ENCODE measurements around the gene SEMA3F.

SEMA3F gene

DNA sequence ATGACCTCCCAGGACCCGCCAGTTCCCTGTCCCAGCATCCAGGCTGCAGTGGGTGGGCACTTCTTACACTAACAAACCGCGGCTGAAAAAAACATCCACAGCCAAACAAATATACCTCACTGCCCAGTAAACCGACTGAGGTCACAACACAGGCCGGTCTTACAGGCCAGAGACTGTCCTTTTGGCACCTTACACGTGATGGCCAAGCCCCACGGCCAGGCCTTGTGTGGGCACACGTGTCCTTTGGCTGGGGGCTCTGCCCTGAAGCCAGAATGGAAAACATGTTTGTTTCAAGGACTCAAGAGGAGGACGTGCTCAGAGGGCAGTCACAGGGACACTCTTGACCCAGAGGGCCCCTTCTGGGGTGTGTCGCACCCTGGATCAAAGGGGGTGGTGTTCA is 59.7 kb downstream of the SEMA3F start:
- TF ChIP-seq EZH2phosphoT487 (IDR thresholded peaks at IDR 0.05; ENCODE audit: low read depth) (no peak), CTCF (IDR thresholded peaks at IDR 0.05; ENCODE audit: low read depth, low read length) (no peak)
- Histone ChIP-seq H3K27ac (ENCODE audit: low read length) (no peak overlapping the region), H3K27me3 (ENCODE audit: low read depth, low read length) (peaks cover 5% of the 10 kb centered on the region), H3K9me3 (ENCODE audit: insufficient read depth, low read length) (no peaks in the 10 kb centered on the region), H3K4me2 (ENCODE audit: low read length) (no peak overlapping the region), H2AFZ (ENCODE audit: low read depth, low read length) (no peak overlapping the region), H3K4me1 (ENCODE audit: low read length) (no peaks in the 10 kb centered on the region), H3K79me2 (ENCODE audit: low read length) (no peaks in the 10 kb centered on the region), H3K9ac (ENCODE audit: low read length) (no peak overlapping the region), H3K36me3 (replicated peaks; ENCODE audit: low read depth, low read length) (no peaks in the 10 kb centered on the region), H3K4me3 (ENCODE audit: low read length) (no peak overlapping the region), H4K20me1 (ENCODE audit: insufficient read depth, low read length) (no peaks in the 10 kb centered on the region)

- Histone ChIP-seq H3K27me3 (ENCODE audit: low read depth, low read length) (peaks cover 5% of the 10 kb centered on the region), H3K4me2 (ENCODE audit: low read length) (no peak overlapping the region), H3K4me1 (ENCODE audit: low read length) (no peaks in the 10 kb centered on the region), H3K27ac (ENCODE audit: low read length) (no peak overlapping the region), H4K20me1 (ENCODE audit: insufficient read depth, low read length) (no peaks in the 10 kb centered on the region), H3K9me3 (ENCODE audit: insufficient read depth, low read length) (no peaks in the 10 kb centered on the region), H3K4me3 (ENCODE audit: low read length) (no peak overlapping the region), H2AFZ (ENCODE audit: low read depth, low read length) (no peak overlapping the region), H3K36me3 (replicated peaks; ENCODE audit: low read depth, low read length) (no peaks in the 10 kb centered on the region), H3K9ac (ENCODE audit: low read length) (no peak overlapping the region), H3K79me2 (ENCODE audit: low read length) (no peaks in the 10 kb centered on the region)
- no peak for TF ChIP-seq CTCF (IDR thresholded peaks at IDR 0.05; ENCODE audit: low read depth, low read length)
- no peak for TF ChIP-seq EZH2phosphoT487 (IDR thresholded peaks at IDR 0.05; ENCODE audit: low read depth)
Measured at GRCh38 chr3:50215529-50215928, 60.4 kb downstream of the SEMA3F start.

- Histone ChIP-seq H3K4me3 (ENCODE audit: low read length) (no peak overlapping the region), H3K9me3 (ENCODE audit: insufficient read depth, low read length) (no peaks in the 10 kb centered on the region), H3K27me3 (ENCODE audit: low read depth, low read length) (peaks cover 5% of the 10 kb centered on the region), H3K36me3 (replicated peaks; ENCODE audit: low read depth, low read length) (no peaks in the 10 kb centered on the region), H2AFZ (ENCODE audit: low read depth, low read length) (no peak overlapping the region), H3K4me1 (ENCODE audit: low read length) (peaks cover 9% of the 10 kb centered on the region), H4K20me1 (ENCODE audit: insufficient read depth, low read length) (no peaks in the 10 kb centered on the region), H3K4me2 (ENCODE audit: low read length) (no peak overlapping the region), H3K79me2 (ENCODE audit: low read length) (no peaks in the 10 kb centered on the region), H3K27ac (ENCODE audit: low read length) (no peak overlapping the region), H3K9ac (ENCODE audit: low read length) (no peak overlapping the region)
- TF ChIP-seq EZH2phosphoT487 (IDR thresholded peaks at IDR 0.05; ENCODE audit: low read depth) (no peak), CTCF (IDR thresholded peaks at IDR 0.05; ENCODE audit: low read depth, low read length) (no peak)
Measured at GRCh38 chr3:50217681-50218080, 62.6 kb downstream of the SEMA3F start.

DNA sequence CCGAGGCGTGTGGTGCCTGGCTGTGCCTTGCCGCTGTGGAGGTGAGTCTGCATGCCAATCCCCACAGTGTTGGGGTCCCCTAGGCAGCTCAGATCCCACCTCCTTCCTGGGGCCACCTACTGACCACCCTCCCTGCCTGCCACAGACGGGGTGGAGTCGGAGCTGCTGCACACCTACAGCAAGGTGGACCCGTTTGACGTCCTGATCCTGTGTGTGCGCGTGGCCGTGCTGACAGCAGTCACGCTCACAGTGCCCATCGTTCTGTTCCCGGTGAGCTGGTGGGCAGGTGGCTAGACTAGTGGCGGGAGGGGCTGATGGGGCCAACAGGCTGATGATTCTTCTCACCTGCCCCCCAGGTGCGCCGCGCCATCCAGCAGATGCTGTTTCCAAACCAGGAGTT is 63.3 kb downstream of the SEMA3F start:
- Histone ChIP-seq H4K20me1 (ENCODE audit: insufficient read depth, low read length) (no peaks in the 10 kb centered on the region), H3K4me1 (ENCODE audit: low read length) (peaks cover 9% of the 10 kb centered on the region)

More for the DNA sequence above, 63.3 kb downstream of the SEMA3F start:
- Histone ChIP-seq H3K9me3 (ENCODE audit: insufficient read depth, low read length) (no peaks in the 10 kb centered on the region), H3K9ac (ENCODE audit: low read length) (no peak overlapping the region), H2AFZ (ENCODE audit: low read depth, low read length) (no peak overlapping the region), H3K27me3 (ENCODE audit: low read depth, low read length) (peaks cover 5% of the 10 kb centered on the region), H3K36me3 (replicated peaks; ENCODE audit: low read depth, low read length) (no peaks in the 10 kb centered on the region), H3K4me3 (ENCODE audit: low read length) (no peak overlapping the region), H3K79me2 (ENCODE audit: low read length) (no peaks in the 10 kb centered on the region), H3K4me2 (ENCODE audit: low read length) (no peak overlapping the region), H3K27ac (ENCODE audit: low read length) (no peak overlapping the region)
- TF ChIP-seq EZH2phosphoT487 (IDR thresholded peaks at IDR 0.05; ENCODE audit: low read depth) (no peak), CTCF (IDR thresholded peaks at IDR 0.05; ENCODE audit: low read depth, low read length) (no peak)
